ENCODE data around the gene ARID1A.

GRCh38 chr1:26739329-26739914, 43.6 kb downstream of the ARID1A start:
- no peak for TF ChIP-seq CTCF (conservative IDR thresholded peaks at IDR 0.05)
- no peak for TF ChIP-seq EZH2 (IDR thresholded peaks at IDR 0.05; ENCODE audit: low read depth)

Measured in PC-9 (cell line).